ENCODE measurements around the gene SDK1. TPM values are rescaled to one million over a fixed set of nuclear protein-coding genes. Genes with fewer than 3 reads are reported as not detected.

Gene SDK1
- total RNA-seq, 1 donor: 0.36 TPM

- no peak overlapping the region for H3K4me3 ChIP-seq (ENCODE audit: insufficient read depth, low read length)
- H3K4me2 ChIP-seq (ENCODE audit: insufficient read depth, low read length): no peak overlapping the region
- H3K4me1 ChIP-seq (ENCODE audit: insufficient read depth, low read length): no peaks in the 10 kb centered on the region
- H3K36me3 ChIP-seq (ENCODE audit: insufficient read depth, low read length): no peaks in the 10 kb centered on the region
- no peaks in the 10 kb centered on the region for H3K79me2 ChIP-seq (ENCODE audit: insufficient read depth, low read length)
- H3K27ac ChIP-seq (ENCODE audit: low read depth, low read length): no peak overlapping the region
- DNase-seq (ENCODE audit: insufficient read length, low spot score, missing footprints): no peak
- no peaks in the 10 kb centered on the region for H3K9me3 ChIP-seq (ENCODE audit: low read depth, low read length)
- H2AFZ ChIP-seq (ENCODE audit: low read length): no peak overlapping the region
- no peaks in the 10 kb centered on the region for H3K27me3 ChIP-seq (ENCODE audit: insufficient read depth, low read length)
- H4K20me1 ChIP-seq (ENCODE audit: insufficient read depth, low read length): no peaks in the 10 kb centered on the region
- no peak for TF ChIP-seq CTCF (IDR thresholded peaks at IDR 0.05; ENCODE audit: extremely low read depth, low read depth, low read length)
Measured at GRCh38 chr7:3564231-3564630, 263.2 kb downstream of the SDK1 start.

GRCh38 chr7:3568516-3568915 lies 267.5 kb downstream of the SDK1 start:
- H3K4me2 ChIP-seq (ENCODE audit: insufficient read depth, low read length): no peak overlapping the region
- no peaks in the 10 kb centered on the region for H3K9me3 ChIP-seq (ENCODE audit: low read depth, low read length)
- no peak overlapping the region for H3K4me3 ChIP-seq (ENCODE audit: insufficient read depth, low read length)
- no peaks in the 10 kb centered on the region for H4K20me1 ChIP-seq (ENCODE audit: insufficient read depth, low read length)
- no peak for DNase-seq (ENCODE audit: insufficient read length, low spot score, missing footprints)
- no peaks in the 10 kb centered on the region for H3K27me3 ChIP-seq (ENCODE audit: insufficient read depth, low read length)
- no peak for TF ChIP-seq CTCF (IDR thresholded peaks at IDR 0.05; ENCODE audit: extremely low read depth, low read depth, low read length)
- H3K27ac ChIP-seq (ENCODE audit: low read depth, low read length): no peak overlapping the region
- no peaks in the 10 kb centered on the region for H3K79me2 ChIP-seq (ENCODE audit: insufficient read depth, low read length)
- H3K36me3 ChIP-seq (ENCODE audit: insufficient read depth, low read length): no peaks in the 10 kb centered on the region
- H3K4me1 ChIP-seq (ENCODE audit: insufficient read depth, low read length): no peaks in the 10 kb centered on the region
- H2AFZ ChIP-seq (ENCODE audit: low read length): no peak overlapping the region

GRCh38 chr7:3569643-3570042 lies 268.6 kb downstream of the SDK1 start:
- H3K27ac ChIP-seq (ENCODE audit: low read depth, low read length): no peak overlapping the region
- no peaks in the 10 kb centered on the region for H3K27me3 ChIP-seq (ENCODE audit: insufficient read depth, low read length)
- H3K79me2 ChIP-seq (ENCODE audit: insufficient read depth, low read length): no peaks in the 10 kb centered on the region
- no peaks in the 10 kb centered on the region for H3K9me3 ChIP-seq (ENCODE audit: low read depth, low read length)
- H3K4me3 ChIP-seq (ENCODE audit: insufficient read depth, low read length): no peak overlapping the region
- H3K4me2 ChIP-seq (ENCODE audit: insufficient read depth, low read length): no peak overlapping the region
- no peak for DNase-seq (ENCODE audit: insufficient read length, low spot score, missing footprints)
- no peaks in the 10 kb centered on the region for H3K36me3 ChIP-seq (ENCODE audit: insufficient read depth, low read length)
- TF ChIP-seq CTCF (IDR thresholded peaks at IDR 0.05; ENCODE audit: extremely low read depth, low read depth, low read length): no peak
- no peak overlapping the region for H2AFZ ChIP-seq (ENCODE audit: low read length)
- H3K4me1 ChIP-seq (ENCODE audit: insufficient read depth, low read length): no peaks in the 10 kb centered on the region
- H4K20me1 ChIP-seq (ENCODE audit: insufficient read depth, low read length): no peaks in the 10 kb centered on the region

- no peak for DNase-seq (ENCODE audit: insufficient read length, low spot score, missing footprints)
- H3K9me3 ChIP-seq (ENCODE audit: low read depth, low read length): peaks cover 3% of the 10 kb centered on the region
- TF ChIP-seq CTCF (IDR thresholded peaks at IDR 0.05; ENCODE audit: extremely low read depth, low read depth, low read length): no peak
- no peaks in the 10 kb centered on the region for H4K20me1 ChIP-seq (ENCODE audit: insufficient read depth, low read length)
- H3K4me2 ChIP-seq (ENCODE audit: insufficient read depth, low read length): no peak overlapping the region
- no peaks in the 10 kb centered on the region for H3K36me3 ChIP-seq (ENCODE audit: insufficient read depth, low read length)
- H3K4me3 ChIP-seq (ENCODE audit: insufficient read depth, low read length): no peak overlapping the region
- H3K27ac ChIP-seq (ENCODE audit: low read depth, low read length): no peak overlapping the region
- no peaks in the 10 kb centered on the region for H3K79me2 ChIP-seq (ENCODE audit: insufficient read depth, low read length)
- no peaks in the 10 kb centered on the region for H3K27me3 ChIP-seq (ENCODE audit: insufficient read depth, low read length)
- H2AFZ ChIP-seq (ENCODE audit: low read length): no peak overlapping the region
- no peaks in the 10 kb centered on the region for H3K4me1 ChIP-seq (ENCODE audit: insufficient read depth, low read length)
Measured at GRCh38 chr7:3573151-3573550, 272.1 kb downstream of the SDK1 start.

All from osteoblast (primary cell).